ENCODE data around the gene TEX10.

Gene TEX10

DNA sequence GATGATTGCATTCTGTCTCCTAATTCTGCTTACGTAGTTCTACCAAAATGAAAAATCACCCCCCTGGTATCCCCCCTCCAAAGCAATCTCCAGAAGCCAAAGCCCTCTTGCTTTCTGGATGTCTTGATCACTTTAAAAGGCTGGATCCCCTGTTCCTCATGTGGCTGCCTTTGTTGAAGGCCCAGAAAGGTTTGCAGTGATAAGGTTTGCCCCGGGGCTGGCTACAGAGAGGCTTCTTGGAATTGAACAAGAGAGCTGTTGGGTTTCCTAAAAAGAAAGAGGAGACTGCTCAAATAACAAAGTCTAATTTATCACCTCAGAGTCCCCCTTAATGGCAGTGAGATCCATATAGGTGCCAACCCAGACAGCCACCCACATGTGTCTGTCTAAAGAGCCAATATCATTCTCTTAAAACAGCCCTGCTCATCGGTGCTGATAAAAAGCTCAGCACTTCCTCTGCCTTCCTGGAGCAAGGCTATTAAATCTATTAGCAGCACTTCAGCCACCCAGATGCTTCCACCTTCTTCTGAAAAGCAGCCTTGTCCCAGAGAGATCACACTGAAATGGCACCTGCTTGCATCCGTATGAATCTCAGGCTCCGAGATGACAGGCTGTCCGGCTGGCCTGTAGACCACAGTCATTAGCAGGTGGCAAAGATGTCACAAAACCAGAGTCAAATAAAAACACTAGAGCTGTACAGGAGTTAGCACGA is 70.9 kb downstream of the TEX10 start:
- DNase-seq = no peak

DNA sequence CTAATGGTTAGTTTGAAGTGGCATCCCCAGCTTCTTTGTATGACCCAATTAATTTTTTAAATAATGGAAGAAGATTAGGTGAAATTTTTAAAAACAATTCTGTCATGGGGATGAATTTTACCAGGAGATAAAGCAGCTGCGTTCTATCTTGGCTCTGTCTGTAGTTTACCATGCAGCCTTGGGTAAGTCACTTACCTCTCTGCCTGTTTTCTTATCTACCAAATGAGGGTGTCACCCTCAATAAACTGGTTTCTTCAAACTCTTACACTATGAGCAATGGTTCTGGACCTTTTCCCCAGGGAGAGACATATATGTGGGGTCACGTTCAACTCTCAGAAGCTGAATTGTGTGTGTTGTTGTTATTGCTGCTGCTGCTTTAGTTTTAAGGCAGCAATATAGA is 71.7 kb downstream of the TEX10 start:
- DNase-seq = no peak

DNA sequence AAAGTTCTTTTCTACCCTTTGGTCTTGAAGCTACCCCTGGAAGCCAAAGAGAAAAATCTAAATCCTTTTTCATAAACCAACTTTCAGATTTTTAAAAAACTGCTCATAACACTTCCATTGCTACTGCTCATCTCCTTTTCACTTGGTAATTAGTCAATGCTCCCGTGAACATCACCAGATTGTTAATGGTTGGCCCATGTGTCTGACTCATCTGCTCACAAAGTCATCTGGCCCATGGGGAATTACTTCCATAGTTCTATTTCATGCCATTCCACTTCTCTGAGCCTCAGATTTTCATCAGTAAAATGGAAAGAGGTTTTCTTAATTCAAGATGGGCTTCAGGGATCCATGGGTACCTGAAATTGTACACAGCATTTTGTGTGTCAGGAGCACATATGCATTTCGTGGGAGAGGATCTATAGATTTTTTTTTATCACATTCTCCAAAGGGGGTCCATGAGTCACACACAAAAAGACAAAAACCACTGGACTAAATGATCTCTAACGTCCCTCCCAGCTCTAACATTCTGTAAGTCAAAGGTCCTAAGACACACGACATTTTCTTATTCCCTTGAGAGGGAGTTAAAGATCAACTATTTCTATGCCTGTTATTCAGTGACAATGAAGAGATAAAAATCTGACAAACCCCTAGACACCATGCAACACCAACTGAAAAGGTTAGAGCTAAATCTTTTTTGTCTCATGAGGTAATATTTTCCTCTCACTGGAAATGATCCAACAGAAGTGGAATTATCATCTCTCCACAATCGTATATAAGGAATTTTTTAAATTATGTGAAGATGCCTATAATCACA is 75.4 kb downstream of the TEX10 start:
- no peak for DNase-seq

DNA sequence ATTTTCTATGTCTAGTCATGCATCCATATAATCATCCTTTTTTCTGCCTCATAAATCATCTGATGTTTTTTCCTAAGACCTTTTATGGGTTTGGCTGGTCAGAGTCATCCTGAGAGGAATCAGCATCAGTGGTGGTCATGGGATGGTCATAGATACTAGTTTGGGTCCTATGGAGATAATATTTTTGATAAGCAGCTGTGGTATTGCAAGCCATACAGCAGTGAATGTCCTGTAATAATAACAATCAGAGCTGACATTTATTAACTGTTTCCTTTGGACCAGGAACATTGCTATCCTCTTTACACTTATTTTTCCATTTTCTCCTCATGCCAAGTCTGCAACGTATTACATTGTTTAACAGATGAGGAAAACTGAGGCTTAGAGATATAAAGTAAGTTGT is 83.1 kb downstream of the TEX10 start:
- DNase-seq = no peak

DNA sequence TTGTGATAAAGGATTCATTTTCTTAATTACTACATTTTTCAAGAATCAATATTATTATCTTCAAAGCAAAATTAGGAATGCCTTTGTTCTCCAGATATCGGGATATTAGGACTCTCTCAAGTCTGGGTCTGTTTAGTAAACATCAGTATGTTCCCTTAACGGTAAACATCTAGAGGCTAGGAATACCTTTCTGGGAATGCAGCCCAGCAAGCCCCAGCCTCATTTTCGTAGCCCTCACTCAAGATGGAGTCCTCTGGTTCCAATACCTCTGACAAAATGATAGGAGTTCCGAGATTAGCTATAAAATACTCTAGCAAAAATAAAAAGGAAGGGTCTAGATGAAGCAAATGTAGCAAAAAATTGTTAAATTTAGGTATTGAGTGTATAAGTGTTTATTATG is 84.5 kb downstream of the TEX10 start:
- DNase-seq = no peak

DNA sequence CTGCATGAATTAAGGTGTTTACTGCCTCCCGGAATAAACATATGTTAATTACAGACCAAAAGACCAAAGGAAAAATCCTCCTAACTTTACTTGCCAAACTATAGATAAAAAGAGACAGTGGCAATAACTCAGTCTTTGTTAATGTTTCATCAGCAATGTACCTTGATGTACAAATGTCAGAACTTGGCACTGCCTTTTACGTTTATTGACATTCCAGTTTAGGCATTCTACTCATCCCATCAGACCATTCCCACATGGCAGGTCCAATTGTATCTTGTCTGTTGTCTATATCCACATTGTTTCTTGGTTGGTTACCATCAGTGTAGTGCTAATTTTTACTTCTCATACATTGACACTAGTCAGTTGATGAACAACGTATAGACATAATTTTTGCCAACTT is 85.5 kb downstream of the TEX10 start:
- no peak for DNase-seq

Data from SHP77 (cell line).